B cell (primary cell): Measurements from ENCODE around the gene SELENOH. TPM values are rescaled to one million over a fixed set of nuclear protein-coding genes. Genes with fewer than 3 reads are reported as not detected.
A peak's percentile ranks its signal among the peaks of the same experiment; 100 is the strongest.

ENCODE experiments used
- ATAC-seq: fragments of 200-7000 bp; cut with Tn5 transposase; one replicate; pipeline ENCODE4 v1.10.0; 2021; ENCODE audit warnings: low read depth, mild to moderate bottlenecking, moderate number of reproducible peaks, moderate library complexity
- CTCF ChIA-PET: fragments of 350-600 bp; sonication (Branson Sonifier 250); formaldehyde crosslinking; loops from one replicate; lab custom pipeline; 2021; ENCODE audit warnings: antibody characterized with exemption, inconsistent platforms; lab: Charles Lee
- POLR2A ChIA-PET: fragments of 350-600 bp; sonication (Branson Sonifier 250); formaldehyde crosslinking; loops from one replicate; lab custom pipeline; 2021; ENCODE audit warnings: antibody characterized with exemption; lab: Charles Lee
- DNase-seq: peaks from one replicate; pipeline ENCODE4 v3.0.0; 2013
- H2AFZ ChIP-seq: 2 replicates; pipeline ENCODE4 v1.6.1; 2012; ENCODE audit warnings: mild to moderate bottlenecking, low read depth, low read length; ENCODE audit not compliant: insufficient read depth, poor library complexity, severe bottlenecking
- H3K27ac ChIP-seq, 2 donors: 1 replicate in 1 of 2; 2 replicates in 1 of 2; pipeline ENCODE4 v1.5.1; 2012 to 2013; ENCODE audit warnings: low read length in 2 of 2, mild to moderate bottlenecking in 2 of 2, moderate library complexity in 1 of 2
- H3K27me3 ChIP-seq, 4 experiments: fragments of 200-600 bp in 1 of 4; sonication (generic) in 1 of 4; replicated peaks in 1 of 4; 1 replicate in 2 of 4; 2 replicates in 2 of 4; pipeline versions ENCODE4 v1.6.1 to v1.7.0; 2013 to 2016; ENCODE audit warnings: low read length in 3 of 4, mild to moderate bottlenecking in 2 of 4, mixed read lengths in 1 of 4, moderate library complexity in 1 of 4; ENCODE audit not compliant: insufficient read depth in 4 of 4, control insufficient read depth in 3 of 4; ENCODE audit errors: control extremely low read depth in 1 of 4
- H3K36me3 ChIP-seq, 2 experiments: replicated peaks in 1 of 2; 1 replicate in 1 of 2; 2 replicates in 1 of 2; pipeline versions ENCODE4 v1.6.1 to v1.7.1; 2013; ENCODE audit warnings: low read length in 1 of 2; ENCODE audit not compliant: insufficient read depth in 2 of 2, control insufficient read depth in 1 of 2; ENCODE audit errors: control extremely low read depth in 1 of 2, extremely low read depth in 1 of 2
- H3K4me1 ChIP-seq, 2 donors: fragments of 200-600 bp in 1 of 2; sonication (generic) in 1 of 2; 1 replicate in 1 of 2; 2 replicates in 1 of 2; pipeline versions ENCODE4 v1.5.1 to v1.6.1; 2013 to 2017; ENCODE audit warnings: low read length in 2 of 2; ENCODE audit not compliant: control insufficient read depth in 2 of 2, insufficient read depth in 2 of 2
- H3K4me2 ChIP-seq: replicated peaks from 2 replicates; pipeline ENCODE3; 2012; ENCODE audit warnings: mild to moderate bottlenecking, low read depth, low read length; ENCODE audit not compliant: poor library complexity, severe bottlenecking
- H3K4me3 ChIP-seq, 5 experiments: fragments of 200-600 bp in 1 of 5; sonication (generic) in 1 of 5; 1 replicate in 3 of 5; 2 replicates in 2 of 5; pipeline versions ENCODE4 v1.5.1 to v1.7.0; 2011 to 2016; ENCODE audit warnings: low read length in 4 of 5, mild to moderate bottlenecking in 4 of 5, low read depth in 2 of 5, control low read depth in 1 of 5, moderate library complexity in 1 of 5; ENCODE audit not compliant: insufficient read depth in 1 of 5; ENCODE audit errors: control extremely low read depth in 1 of 5, extremely low read depth in 1 of 5
- H3K79me2 ChIP-seq: fragments of 200-600 bp; sonication (generic); one replicate; pipeline ENCODE4 v1.6.0; 2016; ENCODE audit warnings: low read length; ENCODE audit not compliant: control insufficient read depth, insufficient read depth
- H3K9ac ChIP-seq: fragments of 200-600 bp; sonication (generic); 2 replicates; pipeline ENCODE4 v1.6.1; 2017; ENCODE audit warnings: mild to moderate bottlenecking, low read length, moderate library complexity
- H3K9me3 ChIP-seq, 3 donors: one replicate each; pipeline versions ENCODE4 v1.6.1 to v1.7.1; 2013; ENCODE audit warnings: low read length in 2 of 3; ENCODE audit not compliant: control insufficient read depth in 2 of 3, insufficient read depth in 1 of 3; ENCODE audit errors: control extremely low read depth in 1 of 3
- H4K20me1 ChIP-seq: 2 replicates; pipeline ENCODE4 v1.6.0; 2012; ENCODE audit warnings: mild to moderate bottlenecking, low read length; ENCODE audit not compliant: insufficient read depth, control insufficient read depth, poor library complexity, severe bottlenecking
- H3K27ac Mint-ChIP-seq: one replicate; pipeline ENCODE4 v1.8.0; 2021; ENCODE audit warnings: mixed read lengths
- H3K27me3 Mint-ChIP-seq: one replicate; pipeline ENCODE4 v1.8.0; 2021; ENCODE audit warnings: mixed read lengths
- H3K4me1 Mint-ChIP-seq: one replicate; pipeline ENCODE4 v1.8.0; 2021; ENCODE audit warnings: mixed read lengths
- H3K4me3 Mint-ChIP-seq: one replicate; pipeline ENCODE4 v1.8.0; 2021; ENCODE audit warnings: mixed read lengths
- H3K9me3 Mint-ChIP-seq: one replicate; pipeline ENCODE4 v1.8.0; 2022; ENCODE audit warnings: mixed read lengths; ENCODE audit not compliant: insufficient read depth
- EZH2 ChIP-seq: IDR thresholded peaks from 2 replicates; pipeline ENCODE4 v1.6.1; 2012; ENCODE audit warnings: borderline replicate concordance, low read depth, mild to moderate bottlenecking, moderate library complexity, low read length; ENCODE audit not compliant: insufficient read depth, poor library complexity, severe bottlenecking
- WGBS: methylation state at CpG from one replicate; pipeline ENCODE4 v1.1.5; 2013; ENCODE audit warnings: missing lambda C conversion rate; ENCODE audit not compliant: insufficient coverage; 5-methylcytosine and 5-hydroxymethylcytosine counted together
- intact Hi-C: fragments of 100-400 bp; cut with micrococcal nuclease; formaldehyde crosslinking; loops from one replicate; pipeline ENCODE4 v1.10.0; 2022
- polyA plus RNA-seq: library from polyadenylated mRNA; depleted of rRNA; stranded (reverse); fragments of >200 nt; gene quantifications from 2 replicates; pipeline ENCODE4 v1.2.3, GENCODE V29; 2012
- total RNA-seq, 2 donors: library from RNA; stranded (reverse); fragments of 120-200 nt in 1 of 2; gene quantifications; 1 replicate in 1 of 2; 2 replicates in 1 of 2; pipeline versions ENCODE4 v1.2.3 to v1.2.4, GENCODE V29; 2013 to 2022
- TF ChIP-seq, protein P1 (sequence below): fragments of 200-600 bp; IDR thresholded peaks from one replicate; pipeline ENCODE4 v1.8.0; 2022; ENCODE audit warnings: antibody characterized with exemption, mild to moderate bottlenecking

Gene SELENOH
- total and polyA plus RNA-seq, 2 donors (not counting 1 experiment from before 2014, with no cell fraction given), result 147 to 196 TPM

DNA sequence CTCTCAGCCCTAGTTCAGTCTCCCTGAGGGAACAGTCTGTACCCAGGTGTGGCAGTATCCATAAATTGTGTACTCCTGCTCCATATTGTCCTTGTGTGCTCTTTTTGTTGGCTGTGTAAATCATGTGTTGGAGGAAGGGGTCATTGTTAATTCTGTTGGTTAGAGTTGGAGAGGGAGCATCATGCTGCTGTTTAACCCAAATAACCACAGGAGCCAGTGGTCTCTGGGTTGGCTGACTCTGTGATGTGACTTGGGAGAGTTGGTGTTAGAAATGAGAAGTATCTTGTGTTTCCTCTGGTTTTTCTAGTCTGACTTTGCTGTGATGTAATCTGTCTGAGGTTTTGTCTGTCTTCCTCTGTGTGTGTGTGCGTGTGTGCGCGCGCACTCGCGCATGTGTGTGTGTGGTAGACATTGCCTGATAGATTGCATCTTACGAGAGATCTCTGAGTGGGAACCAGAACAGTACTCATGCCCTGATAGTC, 50.8 kb downstream of the SELENOH start:
- peaks cover 44% of the 10 kb centered on the region for H3K79me2 ChIP-seq
- H3K4me3 ChIP-seq, result peak overlapping the region; percentile 15 to 62 (median 36)
- peak overlapping the region; percentile 93 for H3K27ac Mint-ChIP-seq
- no peaks in the 10 kb centered on the region for H3K9me3 Mint-ChIP-seq
- peaks cover 4 to 12% of the 10 kb centered on the region in 2 experiments for H3K36me3 ChIP-seq
- H3K27me3 ChIP-seq, result no peaks in the 10 kb centered on the region
- POLR2A ChIA-PET, result interaction anchor here (0.8 to 1.5 kb wide), 4 partner anchors 11 to 80 kb away, joined by 3 to 8 read pairs (median 3); partner anchors contain the start of genes CTNND1, MED19 and SELENOH
- WGBS, result 9% methylated on average over 7 of the region's 7 CpGs
- TF ChIP-seq EZH2, result no peak
- TF ChIP-seq, protein P1, sequence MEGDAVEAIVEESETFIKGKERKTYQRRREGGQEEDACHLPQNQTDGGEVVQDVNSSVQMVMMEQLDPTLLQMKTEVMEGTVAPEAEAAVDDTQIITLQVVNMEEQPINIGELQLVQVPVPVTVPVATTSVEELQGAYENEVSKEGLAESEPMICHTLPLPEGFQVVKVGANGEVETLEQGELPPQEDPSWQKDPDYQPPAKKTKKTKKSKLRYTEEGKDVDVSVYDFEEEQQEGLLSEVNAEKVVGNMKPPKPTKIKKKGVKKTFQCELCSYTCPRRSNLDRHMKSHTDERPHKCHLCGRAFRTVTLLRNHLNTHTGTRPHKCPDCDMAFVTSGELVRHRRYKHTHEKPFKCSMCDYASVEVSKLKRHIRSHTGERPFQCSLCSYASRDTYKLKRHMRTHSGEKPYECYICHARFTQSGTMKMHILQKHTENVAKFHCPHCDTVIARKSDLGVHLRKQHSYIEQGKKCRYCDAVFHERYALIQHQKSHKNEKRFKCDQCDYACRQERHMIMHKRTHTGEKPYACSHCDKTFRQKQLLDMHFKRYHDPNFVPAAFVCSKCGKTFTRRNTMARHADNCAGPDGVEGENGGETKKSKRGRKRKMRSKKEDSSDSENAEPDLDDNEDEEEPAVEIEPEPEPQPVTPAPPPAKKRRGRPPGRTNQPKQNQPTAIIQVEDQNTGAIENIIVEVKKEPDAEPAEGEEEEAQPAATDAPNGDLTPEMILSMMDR, result no peak
- H3K9me3 ChIP-seq, result no peaks in the 10 kb centered on the region
- intact Hi-C loops, result loop anchor here (1.0 to 10.0 kb wide), 5 partner anchors 51 to 1363 kb away; partner anchors contain the start of genes MED19, SELENOH, TIMM10 and TMX2
- H3K4me2 ChIP-seq, result peak overlapping the region; percentile 86
- DNase-seq, result peak; percentile 94
- CTCF ChIA-PET, result interaction anchor here (0.6 to 3.3 kb wide), 5 partner anchors 9 to 82 kb away, joined by 3 to 13 read pairs (median 4); partner anchors contain the start of gene SELENOH
- peak overlapping the region; percentile 35 for H2AFZ ChIP-seq
- H3K27me3 Mint-ChIP-seq, result no peaks in the 10 kb centered on the region
- H4K20me1 ChIP-seq, result no peaks in the 10 kb centered on the region
- peak overlapping the region; percentile 80 for H3K4me3 Mint-ChIP-seq
- peak; percentile 89 for ATAC-seq
- H3K9ac ChIP-seq, result peak overlapping the region; percentile 64
- H3K4me1 Mint-ChIP-seq, result peaks cover 56% of the 10 kb centered on the region
- H3K27ac ChIP-seq, result peak overlapping the region; percentile 87 to 97
- H3K4me1 ChIP-seq, result peaks cover 53 to 57% of the 10 kb centered on the region in 2 donors

DNA sequence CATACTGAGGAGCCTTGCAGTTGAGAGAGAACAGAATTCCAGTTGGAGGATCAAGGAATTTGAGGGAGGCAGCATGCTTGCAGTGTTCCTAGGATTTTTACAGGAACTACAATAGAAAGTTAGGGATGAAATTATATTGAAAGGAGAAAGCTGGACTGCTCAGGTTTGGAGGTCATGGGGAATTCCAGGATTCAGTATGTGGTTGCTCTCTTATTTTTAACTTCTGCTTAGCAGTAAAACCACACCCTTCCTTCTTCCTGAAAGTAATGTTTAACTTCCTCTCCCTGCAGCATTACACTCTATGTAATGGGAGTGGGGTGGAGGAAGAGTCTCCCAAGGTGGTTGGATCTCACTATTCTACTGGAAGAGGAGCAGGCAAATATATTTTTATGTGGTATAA, 51.6 kb downstream of the SELENOH start:
- CTCF ChIA-PET, result interaction anchor here (0.6 to 3.3 kb wide), 4 partner anchors 8 to 82 kb away, joined by 3 to 13 read pairs (median 4); partner anchors contain the start of gene SELENOH
- Mint-ChIP-seq H3K9me3 (no peaks in the 10 kb centered on the region), H3K27me3 (no peaks in the 10 kb centered on the region), H3K4me3 (peak overlapping the region; percentile 80), H3K27ac (peak overlapping the region; percentile 91), H3K4me1 (peaks cover 50% of the 10 kb centered on the region)
- H3K4me2 ChIP-seq, result peak overlapping the region; percentile 86
- ATAC-seq (peak; percentile 52), DNase-seq (peak; percentile 81)
- no peaks in the 10 kb centered on the region for H3K9me3 ChIP-seq
- peaks cover 4 to 12% of the 10 kb centered on the region in 2 experiments for H3K36me3 ChIP-seq
- H2AFZ ChIP-seq, result peak overlapping the region; percentile 35
- peaks cover 37% of the 10 kb centered on the region for H3K79me2 ChIP-seq
- TF ChIP-seq EZH2, result no peak
- TF ChIP-seq, protein P1, result no peak
- peak overlapping the region; percentile 21 to 62 (median 36) for H3K4me3 ChIP-seq
- peak overlapping the region; percentile 64 for H3K9ac ChIP-seq
- H3K27me3 ChIP-seq, result no peaks in the 10 kb centered on the region
- H3K27ac ChIP-seq, result peak overlapping the region; percentile 87 to 97
- peaks cover 45 to 49% of the 10 kb centered on the region in 2 donors for H3K4me1 ChIP-seq
- POLR2A ChIA-PET, result interaction anchor here (0.7 to 1.5 kb wide), 2 partner anchors 28 to 51 kb away, joined by 3 to 8 read pairs; partner anchors contain the start of gene SELENOH
- H4K20me1 ChIP-seq, result no peaks in the 10 kb centered on the region
- intact Hi-C loops, result loop anchor here (1.0 to 10.0 kb wide), 5 partner anchors 52 to 1362 kb away; partner anchors contain the start of genes MED19, SELENOH, TIMM10 and TMX2
